ENCODE measurements around the gene ARF6. TPM values are rescaled to one million over a fixed set of nuclear protein-coding genes. Genes with fewer than 3 reads are reported as not detected.

ARF6 gene
- total RNA-seq, 1 donor from 2014 or later, result 61.5 TPM

GRCh38 chr14:49907186-49907585, 14.3 kb downstream of the ARF6 start:
- TF ChIP-seq CTCF (IDR thresholded peaks at IDR 0.05), result no peak
- Histone ChIP-seq H3K27ac (peak overlapping the region; percentile 47), H3K4me1 (peaks cover 18% of the 10 kb centered on the region), H3K36me3 (no peaks in the 10 kb centered on the region), H3K27me3 (no peaks in the 10 kb centered on the region), H3K4me3 (no peak overlapping the region), H3K9me3 (no peaks in the 10 kb centered on the region)
- ATAC-seq (no peak), DNase-seq (no peak)
- intact Hi-C loops (cut with DNase I), result no loop called here

GRCh38 chr14:49908433-49908782, 15.5 kb downstream of the ARF6 start:
- DNase-seq, result no peak
- intact Hi-C loops (cut with DNase I), result no loop called here
- ATAC-seq, result no peak
- H3K4me3 ChIP-seq, result no peak overlapping the region
- no peaks in the 10 kb centered on the region for H3K27me3 ChIP-seq
- no peak overlapping the region for H3K27ac ChIP-seq
- no peaks in the 10 kb centered on the region for H3K36me3 ChIP-seq
- no peak for TF ChIP-seq CTCF (IDR thresholded peaks at IDR 0.05)
- H3K4me1 ChIP-seq, result peaks cover 18% of the 10 kb centered on the region
- no peaks in the 10 kb centered on the region for H3K9me3 ChIP-seq

- Histone ChIP-seq H3K4me1 (peaks cover 18% of the 10 kb centered on the region), H3K36me3 (no peaks in the 10 kb centered on the region), H3K9me3 (no peaks in the 10 kb centered on the region), H3K4me3 (no peak overlapping the region), H3K27me3 (no peaks in the 10 kb centered on the region), H3K27ac (no peak overlapping the region)
- intact Hi-C loops (cut with DNase I), result no loop called here
- no peak for TF ChIP-seq CTCF (IDR thresholded peaks at IDR 0.05)
- ATAC-seq (no peak), DNase-seq (no peak)
Observed at GRCh38 chr14:49909016-49909415, 16.1 kb downstream of the ARF6 start.

GRCh38 chr14:49915085-49915484, 22.2 kb downstream of the ARF6 start:
- intact Hi-C loops (cut with DNase I), result no loop called here
- Histone ChIP-seq H3K36me3 (no peaks in the 10 kb centered on the region), H3K27me3 (no peaks in the 10 kb centered on the region), H3K9me3 (no peaks in the 10 kb centered on the region), H3K4me1 (peaks cover 6% of the 10 kb centered on the region), H3K4me3 (no peak overlapping the region), H3K27ac (no peak overlapping the region)
- no peak for DNase-seq
- no peak for TF ChIP-seq CTCF (IDR thresholded peaks at IDR 0.05)
- peak; percentile 38 for ATAC-seq

- ATAC-seq (no peak), DNase-seq (no peak)
- no peak overlapping the region for H3K27ac ChIP-seq
- H3K27me3 ChIP-seq, result no peaks in the 10 kb centered on the region
- intact Hi-C loops (cut with DNase I), result no loop called here
- H3K4me3 ChIP-seq, result no peak overlapping the region
- no peaks in the 10 kb centered on the region for H3K4me1 ChIP-seq
- H3K36me3 ChIP-seq, result no peaks in the 10 kb centered on the region
- no peak for TF ChIP-seq CTCF (IDR thresholded peaks at IDR 0.05)
- no peaks in the 10 kb centered on the region for H3K9me3 ChIP-seq
Observed at GRCh38 chr14:49918706-49919105, 25.8 kb downstream of the ARF6 start.
